SK-N-SH treated with all-trans-retinoic acid at 6 μM for 48 hours (cell line): ENCODE measurements around the gene RHEBL1.

Source experiments
- ARNTL ChIP-seq: fragments of 450-650 bp; formaldehyde crosslinking; IDR thresholded peaks from 2 replicates; pipeline ENCODE4 v1.5.0; 2020; ENCODE audit warnings: low read depth, mild to moderate bottlenecking, moderate library complexity, borderline replicate concordance
- PPARA ChIP-seq: fragments of 250-450 bp; sonication (Bioruptor Pico); IDR thresholded peaks from 2 replicates; pipeline ENCODE4 v1.5.0; 2020; ENCODE audit warnings: mild to moderate bottlenecking, borderline replicate concordance
- TOX ChIP-seq: fragments of 250-450 bp; sonication (Bioruptor Pico); IDR thresholded peaks from 2 replicates; pipeline ENCODE4 v1.8.0; 2021; ENCODE audit warnings: mild to moderate bottlenecking, moderate library complexity, borderline replicate concordance

GRCh38 chr12:49086116-49086515 is 16.3 kb upstream of the RHEBL1 start:
- TF ChIP-seq ARNTL (CRISPR knock-in tag) (no peak), TOX (CRISPR knock-in tag) (no peak), PPARA (no peak)
